Lung (tissue), 12 donors: ENCODE results near the gene CIB1. TPM values are rescaled to one million over a fixed set of nuclear protein-coding genes. Genes with fewer than 3 reads are reported as not detected.

ENCODE experiments used
- ATAC-seq: fragments of 200-7000 bp; cut with Tn5 transposase; one replicate; pipeline ENCODE4 v1.9.1; 2020; ENCODE audit warnings: moderate number of reproducible peaks; ENCODE audit not compliant: insufficient read depth, low FRiP score
- DNase-seq, 3 donors: peaks; one replicate each; pipeline ENCODE4 v3.0.0-alpha.2; 2013 to 2017
- H3K27ac ChIP-seq, 2 donors: one replicate each; pipeline ENCODE4 v1.5.1; 2013; ENCODE audit warnings: mild to moderate bottlenecking in 2 of 2, moderate library complexity in 2 of 2, control low read depth in 1 of 2, inconsistent platforms in 1 of 2, low read depth in 1 of 2, low read length in 1 of 2
- H3K27me3 ChIP-seq, 3 donors: one replicate each; pipeline ENCODE4 v1.5.1; 2013; ENCODE audit warnings: low read length in 2 of 3; ENCODE audit not compliant: control insufficient read depth in 3 of 3, insufficient read depth in 3 of 3
- H3K36me3 ChIP-seq, 4 donors: one replicate each; pipeline ENCODE4 v1.5.1; 2013; ENCODE audit warnings: low read length in 4 of 4, mild to moderate bottlenecking in 1 of 4, moderate library complexity in 1 of 4; ENCODE audit not compliant: control insufficient read depth in 4 of 4, insufficient read depth in 4 of 4
- H3K4me1 ChIP-seq, 5 donors: one replicate each; pipeline ENCODE4 v1.5.1; 2013; ENCODE audit warnings: low read length in 5 of 5, mild to moderate bottlenecking in 2 of 5, moderate library complexity in 1 of 5; ENCODE audit not compliant: control insufficient read depth in 5 of 5, insufficient read depth in 5 of 5
- H3K4me3 ChIP-seq: one replicate; pipeline ENCODE4 v1.5.1; 2013; ENCODE audit warnings: mild to moderate bottlenecking, control low read depth, moderate library complexity
- H3K9ac ChIP-seq, 2 donors: one replicate each; pipeline ENCODE4 v1.5.1; 2013; ENCODE audit warnings: low read length in 2 of 2, control low read depth in 1 of 2; ENCODE audit not compliant: insufficient read depth in 1 of 2
- H3K9me3 ChIP-seq, 4 donors: one replicate each; pipeline ENCODE4 v1.5.1; 2013; ENCODE audit warnings: low read length in 3 of 4, mild to moderate bottlenecking in 1 of 4, moderate library complexity in 1 of 4; ENCODE audit not compliant: control insufficient read depth in 4 of 4, insufficient read depth in 3 of 4
- CTCF ChIP-seq: IDR thresholded peaks from 2 replicates; pipeline ENCODE4 v1.5.1; 2012; ENCODE audit warnings: mild to moderate bottlenecking; ENCODE audit errors: control extremely low read depth, extremely low read depth
- WGBS, 2 donors: extraction: QIAGEN DNeasy Blood & Tissue Kit; methylation state at CpG; one replicate each; pipeline ENCODE4 v1.1.7; 2013; 5-methylcytosine and 5-hydroxymethylcytosine counted together
- polyA plus RNA-seq, 2 donors: library from polyadenylated mRNA; stranded (reverse); fragments of 200-250 nt; gene quantifications; one replicate each; pipeline ENCODE4 v1.2.1, GENCODE V29; 2013
- total RNA-seq, 2 donors: library from RNA; depleted of rRNA in 1 of 2; stranded (reverse); fragments of >200 nt in 1 of 2; gene quantifications; one replicate each; pipeline ENCODE4 v1.2.1, GENCODE V29; 2014 to 2021
- donor health status: control.
- donor health status: control.
- donor health status: Bipolar disorder and iron deficiency.
- donor health status: healthy.
- donor health status: DM: yes; HTN: yes; CAD: no.

The CIB1 gene
- total and polyA plus RNA-seq, 4 donors = 38.2 to 189 (median 129) TPM

GRCh38 chr15:90227816-90228772 lies 5.6 kb downstream of the CIB1 start:
- H3K4me3 ChIP-seq = no peak overlapping the region
- DNase-seq = no peak
- no peaks in the 10 kb centered on the region for H3K27me3 ChIP-seq
- WGBS, 2 donors = 94 to 96% methylated on average over 38 of the region's 38 CpGs
- peaks cover 7 to 52% (median 19%) of the 10 kb centered on the region in 4 donors for H3K36me3 ChIP-seq
- no peak for ATAC-seq
- no peak for TF ChIP-seq CTCF
- H3K9ac ChIP-seq = no peak overlapping the region
- no peak overlapping the region for H3K27ac ChIP-seq
- peaks cover 0 to 13% (median 2%) of the 10 kb centered on the region in 5 donors for H3K4me1 ChIP-seq
- H3K9me3 ChIP-seq = no peaks in the 10 kb centered on the region

GRCh38 chr15:90227336-90227735 lies 6.4 kb downstream of the CIB1 start:
- WGBS, 2 donors = 91 to 94% methylated on average over 7 of the region's 7 CpGs
- no peak for ATAC-seq

GRCh38 chr15:90225504-90226234 lies 8.1 kb downstream of the CIB1 start:
- H3K27me3 ChIP-seq = no peaks in the 10 kb centered on the region
- 77 to 83% methylated on average over 18 of the region's 18 CpGs for WGBS, 2 donors
- ATAC-seq = no peak
- no peak for DNase-seq
- H3K9ac ChIP-seq = no peak overlapping the region
- H3K27ac ChIP-seq = no peak overlapping the region
- peaks cover 6 to 50% (median 17%) of the 10 kb centered on the region in 4 donors for H3K36me3 ChIP-seq
- H3K4me3 ChIP-seq = no peak overlapping the region
- no peak for TF ChIP-seq CTCF
- no peaks in the 10 kb centered on the region for H3K9me3 ChIP-seq
- H3K4me1 ChIP-seq = peaks cover 0 to 9% (median 0%) of the 10 kb centered on the region in 5 donors

More at GRCh38 chr15:90227336-90227735, 6.4 kb downstream of the CIB1 start:
- Histone ChIP-seq H3K36me3 (peaks cover 7 to 52% (median 19%) of the 10 kb centered on the region in 4 donors), H3K4me1 (peaks cover 0 to 13% (median 2%) of the 10 kb centered on the region in 5 donors), H3K27ac (no peak overlapping the region), H3K9ac (no peak overlapping the region), H3K4me3 (no peak overlapping the region), H3K9me3 (no peaks in the 10 kb centered on the region), H3K27me3 (no peaks in the 10 kb centered on the region)
- no peak for DNase-seq
- no peak for TF ChIP-seq CTCF
